Stimulated activated CD8-positive, alpha-beta memory T cell treated with anti-CD3 and anti-CD28 coated beads, Interleukin-7, amount 100 ng/mL, for 24 hours (primary cell): Measurements from ENCODE around the gene MFSD6.
"Not testable (repeated sequence)": the region's sequence is repeated elsewhere in the genome, so short reads cannot be mapped to it uniquely, and the experiment has no call there.

Source experiments
- DNase-seq: peaks from one replicate; pipeline ENCODE4 v3.0.0-alpha.2; 2020; ENCODE audit warnings: low read depth

MFSD6 gene

GRCh38 chr2:190407662-190408537 lies at the start of gene MFSD6:
MFSD6 (plus strand) TSS chr2:190408355; CDS start chr2:190436030, 27,675 bp downstream.
- peak; percentile 37 for DNase-seq

GRCh38 chr2:190358655-190359448 lies 49.3 kb upstream of the MFSD6 start:
- DNase-seq: not testable (repeated sequence)

DNA sequence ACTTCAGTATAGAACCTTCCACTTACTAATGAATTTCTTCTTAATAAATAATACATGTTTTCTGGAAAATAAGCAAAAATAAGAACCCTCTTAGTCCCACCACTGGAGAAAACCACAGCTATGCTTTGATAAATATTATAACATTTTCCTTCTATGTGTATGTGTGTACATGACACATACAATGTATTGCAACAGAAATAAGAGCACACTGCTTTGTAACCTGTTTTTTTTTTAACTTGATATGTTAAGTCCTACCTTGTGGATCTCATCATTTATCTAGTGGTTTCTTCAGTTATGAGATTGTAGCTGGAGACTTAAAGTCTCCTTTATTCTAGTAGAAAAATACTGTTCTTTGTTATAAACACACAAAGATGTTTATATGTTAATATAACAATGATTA lies 47.6 kb upstream of the MFSD6 start:
- DNase-seq: no peak

DNA sequence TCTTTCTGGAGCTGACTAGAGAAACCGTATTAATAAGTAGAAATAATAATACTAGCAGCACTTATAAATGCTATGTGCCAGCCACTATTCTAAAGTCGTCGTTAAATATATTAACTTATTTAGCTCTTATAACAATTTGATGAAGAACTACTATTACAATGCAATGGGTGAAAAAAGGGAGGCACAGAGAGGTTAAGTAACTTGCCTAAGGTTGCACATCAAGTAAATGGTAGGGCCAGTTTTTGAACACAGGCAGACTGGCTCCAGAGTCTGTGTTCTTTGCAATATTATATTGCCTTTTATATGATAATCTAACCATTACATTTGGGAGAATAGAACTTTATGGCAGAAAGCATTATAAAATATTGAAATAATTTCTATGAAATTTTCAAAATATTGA lies 47.2 kb upstream of the MFSD6 start:
- no peak for DNase-seq

- DNase-seq: no peak
Observed at GRCh38 chr2:190361572-190361971, 46.6 kb upstream of the MFSD6 start.

DNA sequence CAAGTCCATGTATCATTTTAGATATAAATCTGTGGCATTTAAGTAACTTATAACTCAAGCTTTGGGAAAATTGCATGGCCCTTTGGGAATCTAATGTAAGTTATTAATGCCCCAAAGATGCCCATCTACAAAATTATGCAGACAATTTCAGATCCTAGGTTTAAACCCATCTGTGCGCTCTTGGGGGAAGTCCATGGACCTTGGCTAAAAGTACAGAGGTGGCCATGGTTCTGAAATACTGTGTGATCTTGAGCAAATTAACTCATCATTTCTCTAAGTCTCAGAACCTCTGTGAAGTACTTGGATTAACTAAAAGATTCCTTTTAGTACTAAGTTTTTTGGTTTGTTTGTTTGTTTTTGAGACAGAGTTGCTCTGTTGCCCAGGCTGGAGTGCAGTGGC lies 45.3 kb upstream of the MFSD6 start:
- DNase-seq: no peak

GRCh38 chr2:190365499-190366204 lies 42.5 kb upstream of the MFSD6 start:
- DNase-seq: no peak

DNA sequence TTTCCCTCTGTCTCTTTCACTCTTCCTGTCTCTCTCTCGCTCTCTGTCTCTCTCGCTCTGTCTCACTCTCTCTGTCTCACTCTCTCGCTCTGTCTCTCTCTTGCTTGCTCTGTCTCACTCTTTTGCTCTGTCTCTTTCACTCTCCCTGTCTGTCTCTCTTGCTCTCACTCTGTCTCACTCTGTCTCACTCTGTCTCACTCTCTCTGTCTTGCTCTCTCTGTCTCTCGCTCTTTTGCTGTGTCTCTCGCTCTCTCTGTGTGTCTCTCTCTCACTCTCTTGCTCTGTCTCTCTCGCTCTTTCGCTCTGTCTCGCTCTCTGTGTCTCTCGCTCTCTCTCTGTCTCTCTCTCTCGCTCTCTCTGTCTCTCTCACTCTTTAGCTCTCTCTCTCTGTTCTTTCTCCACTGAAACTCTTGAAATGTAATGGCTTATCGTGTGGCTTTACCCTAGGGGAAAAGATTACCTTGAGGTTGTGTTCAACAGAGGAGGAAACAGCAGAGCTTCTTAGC lies 41.9 kb upstream of the MFSD6 start:
- no peak for DNase-seq

DNA sequence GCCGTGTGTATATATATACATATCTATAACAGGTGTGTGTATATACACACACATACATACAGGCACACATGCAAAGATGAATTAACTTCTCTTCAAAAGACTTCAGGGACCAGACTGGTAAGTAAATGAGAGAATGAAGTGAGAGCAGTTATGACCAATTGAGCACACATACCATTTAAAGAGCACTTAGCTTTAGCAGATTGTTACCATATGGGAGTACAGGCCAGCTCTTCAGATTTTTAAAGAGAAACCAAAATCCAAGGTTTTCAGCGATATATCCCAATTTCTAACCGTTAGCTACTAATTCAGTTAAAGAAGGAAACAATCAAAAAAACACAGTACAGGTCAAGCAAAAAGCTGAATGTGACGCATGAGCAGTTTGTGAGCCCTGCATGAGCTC lies 41.1 kb upstream of the MFSD6 start:
- no peak for DNase-seq

GRCh38 chr2:190369635-190370034 lies 38.5 kb upstream of the MFSD6 start:
- no peak for DNase-seq

GRCh38 chr2:190376083-190376482 lies 32.1 kb upstream of the MFSD6 start:
- DNase-seq: no peak

DNA sequence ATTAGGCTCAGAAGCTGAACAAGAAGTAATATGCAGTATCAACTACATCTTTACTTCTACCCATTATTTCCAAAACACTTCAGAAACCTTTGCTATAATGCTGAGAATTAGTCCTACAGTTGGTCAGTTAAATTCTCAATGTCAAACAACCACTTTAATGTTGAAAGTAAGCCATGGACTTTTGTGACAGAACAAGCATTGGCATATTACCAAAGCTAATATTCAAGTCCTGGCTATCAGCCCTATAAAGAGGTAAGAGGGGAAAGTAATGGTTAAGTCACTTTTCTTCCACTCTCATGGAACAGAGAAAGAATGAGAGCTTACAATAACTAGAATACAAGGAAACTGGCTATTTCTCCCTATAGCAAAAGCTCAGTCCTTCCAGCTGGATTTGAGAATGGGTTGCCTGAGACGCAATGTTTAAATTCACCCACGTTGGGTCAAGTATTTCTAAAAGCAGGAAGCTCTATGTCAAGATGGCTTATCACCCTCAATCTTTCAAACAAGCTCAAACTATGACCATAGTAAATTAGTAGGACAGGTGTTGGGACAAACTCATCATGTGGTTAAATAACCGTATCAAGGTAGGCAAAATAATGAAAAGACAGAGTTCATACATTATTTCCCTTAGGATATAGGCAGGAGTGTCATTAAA lies 31.4 kb upstream of the MFSD6 start:
- DNase-seq: no peak

DNA sequence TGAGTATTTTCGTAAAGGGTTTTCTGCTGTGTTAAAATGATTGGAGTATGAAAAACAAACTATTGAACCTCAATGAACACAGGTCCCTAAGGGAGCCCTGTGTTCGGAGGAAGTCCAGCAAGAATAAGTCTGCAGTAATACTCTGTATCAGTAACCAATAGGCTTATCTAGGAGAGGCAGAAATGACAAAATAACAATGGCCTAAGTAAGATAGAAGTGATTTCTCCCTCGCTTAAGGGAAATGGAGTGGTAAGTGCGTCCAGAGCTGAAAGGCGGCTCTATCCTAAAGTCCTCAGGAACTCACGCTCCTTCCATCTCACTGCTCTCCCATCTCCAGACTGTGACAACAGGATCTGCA lies 29.3 kb upstream of the MFSD6 start:
- no peak for DNase-seq

DNA sequence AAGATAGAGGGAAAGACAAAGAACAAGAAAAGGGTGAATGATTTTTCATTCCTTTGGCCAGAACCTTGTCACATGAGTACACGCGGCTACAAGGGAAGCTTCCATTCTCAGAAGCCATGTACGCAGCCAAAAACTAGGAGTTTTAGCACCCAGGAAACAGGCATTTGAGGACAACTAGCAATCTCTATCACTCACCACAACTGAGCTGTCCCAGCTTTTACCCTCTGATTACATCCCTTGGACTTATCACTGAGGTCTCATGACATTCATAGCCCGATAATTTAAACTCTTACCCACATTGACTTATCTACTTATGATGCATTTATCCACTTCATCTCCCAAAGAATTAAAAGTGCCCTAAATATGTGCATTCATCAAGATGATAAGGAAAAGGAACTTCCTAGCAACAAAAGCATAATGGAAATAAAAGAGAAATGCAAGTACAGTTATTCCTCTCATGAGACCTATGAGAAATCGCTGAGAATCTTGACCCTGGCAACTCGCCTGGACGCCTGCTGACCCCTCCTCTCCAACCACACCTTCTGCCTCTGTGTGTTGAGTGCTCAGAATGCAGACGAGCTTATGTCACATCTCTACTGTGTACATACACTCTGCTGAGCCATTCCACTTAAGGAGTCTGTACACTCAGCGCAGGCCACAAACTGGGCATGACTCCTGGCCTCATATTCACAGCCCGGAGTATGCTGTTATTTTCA lies 28.7 kb upstream of the MFSD6 start:
- DNase-seq: no peak

DNA sequence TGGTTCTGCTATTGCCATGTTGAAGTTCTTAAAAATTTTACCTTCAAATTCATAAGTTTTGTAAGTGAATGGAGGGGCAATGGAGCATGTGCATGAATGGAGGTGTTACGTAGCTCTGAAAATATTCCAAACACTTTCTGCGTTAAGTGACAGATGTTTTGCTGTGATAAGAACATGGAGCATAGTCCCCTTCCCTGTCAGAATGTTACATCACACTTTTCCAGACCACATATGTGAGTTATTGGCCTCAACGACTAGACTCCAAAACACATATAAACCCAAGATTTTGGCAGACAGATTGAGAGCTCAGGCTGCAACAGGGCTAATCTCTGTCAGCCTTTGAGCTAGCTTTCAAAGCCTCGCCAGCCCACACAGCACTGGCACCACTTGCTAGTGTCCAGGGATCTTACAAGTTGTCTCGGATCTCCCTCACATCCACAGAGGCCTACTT lies 27.2 kb upstream of the MFSD6 start:
- no peak for DNase-seq

DNA sequence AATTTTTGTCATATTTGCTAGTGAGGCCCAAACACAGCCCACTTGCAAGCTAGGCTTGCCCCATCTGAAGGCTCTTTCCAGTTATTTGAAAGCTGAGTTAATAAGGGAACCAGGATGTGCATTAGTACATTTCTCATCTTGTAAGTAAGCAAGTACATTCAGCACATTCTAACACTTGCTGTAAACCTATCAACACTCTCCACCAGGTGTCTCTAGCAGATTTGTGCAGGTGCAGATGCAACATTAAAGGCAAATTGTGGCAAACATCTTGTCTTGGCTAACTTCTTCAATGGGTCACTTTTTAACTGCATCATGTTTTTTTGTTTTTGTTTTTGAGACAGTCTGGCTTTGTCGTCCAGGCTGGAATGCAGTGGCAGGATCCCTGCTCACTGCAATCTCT lies 25.3 kb upstream of the MFSD6 start:
- DNase-seq: no peak

- no peak for DNase-seq
Observed at GRCh38 chr2:190387422-190387821, 20.7 kb upstream of the MFSD6 start.

- DNase-seq: no peak
Observed at GRCh38 chr2:190396271-190396670, 11.9 kb upstream of the MFSD6 start.

GRCh38 chr2:190402986-190403603 lies 5.1 kb upstream of the MFSD6 start:
- no peak for DNase-seq

DNA sequence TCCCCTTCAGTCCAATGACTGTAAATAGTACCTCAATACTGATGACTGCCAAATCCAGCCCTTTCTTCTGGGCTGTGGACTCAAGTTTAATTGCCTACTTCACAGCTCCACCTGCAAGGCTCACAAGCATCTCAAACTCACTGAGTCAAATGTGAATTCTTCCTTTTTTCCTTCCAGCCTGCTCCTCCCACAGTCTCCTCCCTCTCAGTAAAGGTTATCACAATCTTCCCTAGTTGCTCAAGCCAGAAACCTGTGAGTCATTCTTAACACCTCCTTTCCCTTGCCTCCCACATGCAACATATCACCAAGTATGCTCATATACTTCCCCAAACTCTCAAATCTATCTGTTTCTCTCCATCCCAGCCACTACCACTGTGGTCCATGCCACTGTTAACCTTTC lies 3.7 kb upstream of the MFSD6 start:
- DNase-seq: no peak

- no peak for DNase-seq
Observed at GRCh38 chr2:190405070-190405469, 3.1 kb upstream of the MFSD6 start.
